Psoas muscle (tissue), 8 donors: Measurements from ENCODE around the gene C11orf42. TPM values are rescaled to one million over a fixed set of nuclear protein-coding genes. Genes with fewer than 3 reads are reported as not detected.
A peak's percentile ranks its signal among the peaks of the same experiment; 100 is the strongest.

Source experiments
- ATAC-seq, 4 donors: fragments of 200-7000 bp; cut with Tn5 transposase; one replicate each; pipeline ENCODE4 v1.9.1; 2020; ENCODE audit warnings: moderate library complexity in 3 of 4, mild to moderate bottlenecking in 2 of 4
- DNase-seq, 2 donors: peaks; one replicate each; pipeline ENCODE4 v3.0.0-alpha.2; 2020
- H3K27ac ChIP-seq: fragments of 200-600 bp; one replicate; pipeline ENCODE4 v1.8.0; 2022
- H3K27me3 ChIP-seq, 3 donors: fragments of 200-600 bp in 1 of 3; one replicate each; pipeline versions ENCODE4 v1.6.1 to v1.8.0; 2013 to 2022; ENCODE audit warnings: low read length in 2 of 3, mild to moderate bottlenecking in 2 of 3, moderate library complexity in 1 of 3; ENCODE audit not compliant: insufficient read depth in 3 of 3
- H3K36me3 ChIP-seq, 2 donors: fragments of 200-600 bp in 1 of 2; one replicate each; pipeline versions ENCODE4 v1.6.1 to v1.8.0; 2013 to 2022; ENCODE audit warnings: low read depth in 1 of 2, mild to moderate bottlenecking in 1 of 2, moderate library complexity in 1 of 2; ENCODE audit not compliant: insufficient read depth in 1 of 2
- H3K4me1 ChIP-seq: fragments of 200-600 bp; one replicate; pipeline ENCODE4 v1.8.0; 2022
- H3K4me3 ChIP-seq: fragments of 200-600 bp; one replicate; pipeline ENCODE4 v1.8.0; 2022; ENCODE audit warnings: mild to moderate bottlenecking
- H3K9me3 ChIP-seq: fragments of 200-600 bp; one replicate; pipeline ENCODE4 v1.8.0; 2022
- CTCF ChIP-seq: fragments of 200-600 bp; IDR thresholded peaks from one replicate; pipeline ENCODE4 v1.8.0; 2022; ENCODE audit warnings: antibody characterized with exemption
- WGBS, 3 donors: extraction: QIAGEN DNeasy Blood & Tissue Kit; methylation state at CpG; one replicate each; pipeline versions ENCODE4 v1.1.6 to v1.1.7; 2013; 5-methylcytosine and 5-hydroxymethylcytosine counted together
- intact Hi-C, 2 donors: fragments of 100-400 bp; cut with DNase I; formaldehyde crosslinking; loops; one replicate each; pipeline versions ENCODE4 v1.11.0 to v1.14.2; 2022
- polyA plus RNA-seq, 3 donors: library from polyadenylated mRNA; stranded (reverse); fragments of 200-250 nt; gene quantifications; one replicate each; pipeline ENCODE4 v1.2.3, GENCODE V29; 2013
- total RNA-seq, 4 donors: library from RNA; stranded (reverse); fragmentation: NEBNext Ultra II Directional in 2 of 4; extraction: Animal tissue kit (Norgen Biotek cat#: 25700) in 2 of 4; gene quantifications; one replicate each; pipeline versions ENCODE4 v1.2.1 to v1.2.4, GENCODE V29; 2021 to 2023
- donor health status: healthy with polysubstance abuse.
- donor health status: DM: no; HTN: no; CAD: no; lungs with moderate emphysema.
- donor health status: Bipolar disorder and iron deficiency.
- donor health status: healthy.
- donor health status: DM: yes; HTN: yes; CAD: no.
- donor health status: DM: no; HTN: no; CAD: no.
- donor health status: DM: no; HTN: no; CAD: no.
- donor health status: DM: yes; HTN: yes; CAD: no.

Gene C11orf42
- total and polyA plus RNA-seq, 7 donors: not detected

- peak; percentile 39 to 66 for DNase-seq
- peak; percentile 39 to 84 (median 50) for ATAC-seq
- H3K36me3 ChIP-seq: peaks cover 7 to 17% of the 10 kb centered on the region in 2 donors
- TF ChIP-seq CTCF: no peak
- H3K27ac ChIP-seq: no peak overlapping the region
- WGBS, 3 donors: 56 to 74% (median 64%) methylated on average over 4 of the region's 4 CpGs
- H3K9me3 ChIP-seq: no peaks in the 10 kb centered on the region
- intact Hi-C loops: no loop called here
- no peaks in the 10 kb centered on the region for H3K27me3 ChIP-seq
- H3K4me3 ChIP-seq: no peak overlapping the region
- H3K4me1 ChIP-seq: no peaks in the 10 kb centered on the region
These were observed 4.4 kb upstream of the C11orf42 start for GRCh38 chr11:6200975-6201374.

GRCh38 chr11:6201481-6201880 lies 3.9 kb upstream of the C11orf42 start:
- Histone ChIP-seq H3K9me3 (no peaks in the 10 kb centered on the region), H3K36me3 (peaks cover 7 to 22% of the 10 kb centered on the region in 2 donors), H3K27ac (no peak overlapping the region), H3K27me3 (no peaks in the 10 kb centered on the region), H3K4me1 (no peaks in the 10 kb centered on the region), H3K4me3 (no peak overlapping the region)
- WGBS, 3 donors: 69 to 79% (median 75%) methylated on average over 2 of the region's 2 CpGs
- intact Hi-C loops: no loop called here
- DNase-seq: no peak
- no peak for ATAC-seq
- no peak for TF ChIP-seq CTCF

GRCh38 chr11:6202041-6202440 lies 3.3 kb upstream of the C11orf42 start:
- DNase-seq (no peak), ATAC-seq (no peak)
- intact Hi-C loops: no loop called here
- no peak overlapping the region for H3K27ac ChIP-seq
- no peak for TF ChIP-seq CTCF
- H3K4me3 ChIP-seq: no peak overlapping the region
- 82 to 93% (median 84%) methylated on average over 1 of the region's 1 CpG for WGBS, 3 donors
- no peaks in the 10 kb centered on the region for H3K27me3 ChIP-seq
- peaks cover 7 to 27% of the 10 kb centered on the region in 2 donors for H3K36me3 ChIP-seq
- no peaks in the 10 kb centered on the region for H3K9me3 ChIP-seq
- H3K4me1 ChIP-seq: no peaks in the 10 kb centered on the region

- DNase-seq: no peak
- Histone ChIP-seq H3K9me3 (no peaks in the 10 kb centered on the region), H3K27me3 (no peaks in the 10 kb centered on the region), H3K4me3 (no peak overlapping the region), H3K36me3 (peaks cover 7 to 37% of the 10 kb centered on the region in 2 donors), H3K4me1 (no peaks in the 10 kb centered on the region), H3K27ac (no peak overlapping the region)
- TF ChIP-seq CTCF: no peak
- WGBS, 3 donors: 70 to 83% (median 78%) methylated on average over 3 of the region's 3 CpGs
- intact Hi-C loops: no loop called here
- no peak for ATAC-seq
These were observed 2.0 kb upstream of the C11orf42 start for GRCh38 chr11:6203327-6203726.

- WGBS, 3 donors: 88 to 98% (median 96%) methylated on average over 1 of the region's 1 CpG
These were observed 651 bp upstream of the C11orf42 start for GRCh38 chr11:6204706-6205105.

More at GRCh38 chr11:6204706-6205105, 651 bp upstream of the C11orf42 start:
- Histone ChIP-seq H3K4me1 (no peaks in the 10 kb centered on the region), H3K36me3 (peaks cover 7 to 50% of the 10 kb centered on the region in 2 donors), H3K4me3 (no peak overlapping the region), H3K27ac (no peak overlapping the region), H3K27me3 (no peaks in the 10 kb centered on the region), H3K9me3 (no peaks in the 10 kb centered on the region)
- intact Hi-C loops: no loop called here
- ATAC-seq (no peak), DNase-seq (no peak)
- no peak for TF ChIP-seq CTCF
